ENCODE data around the gene SUCO.
A peak's percentile ranks its signal among the peaks of the same experiment; 100 is the strongest.
"Not testable (repeated sequence)": the region's sequence is repeated elsewhere in the genome, so short reads cannot be mapped to it uniquely, and the experiment has no call there.

Gene SUCO

GRCh38 chr1:172566196-172566997 is 33.4 kb downstream of the SUCO start:
- DNase-seq: no peak

- no peak for DNase-seq
These were observed 34.8 kb downstream of the SUCO start for GRCh38 chr1:172567720-172568119.

GRCh38 chr1:172574080-172574479 is 41.1 kb downstream of the SUCO start:
- DNase-seq: no peak

GRCh38 chr1:172578586-172578985 is 45.6 kb downstream of the SUCO start:
- no peak for DNase-seq

GRCh38 chr1:172581273-172581672 is 48.3 kb downstream of the SUCO start:
- DNase-seq: no peak

GRCh38 chr1:172581779-172582178 is 48.8 kb downstream of the SUCO start:
- no peak for DNase-seq

- no peak for DNase-seq
These were observed 49.9 kb downstream of the SUCO start for GRCh38 chr1:172582889-172583288.

GRCh38 chr1:172585348-172585747 is 52.4 kb downstream of the SUCO start:
- DNase-seq: no peak

GRCh38 chr1:172585861-172586260 is 52.9 kb downstream of the SUCO start:
- DNase-seq: no peak

GRCh38 chr1:172588296-172589291 is 55.6 kb downstream of the SUCO start:
- DNase-seq: peak in 1 of 5 donors; percentile 66

GRCh38 chr1:172589553-172589952 is 56.6 kb downstream of the SUCO start:
- no peak for DNase-seq

GRCh38 chr1:172591429-172591828 is 58.5 kb downstream of the SUCO start:
- DNase-seq: not testable (repeated sequence)

- not testable (repeated sequence) for DNase-seq
These were observed 62.1 kb downstream of the SUCO start for GRCh38 chr1:172595066-172595465.

- not testable (repeated sequence) for DNase-seq
These were observed 63.8 kb downstream of the SUCO start for GRCh38 chr1:172596782-172597181.

GRCh38 chr1:172599912-172600311 is 67.0 kb downstream of the SUCO start:
- no peak for DNase-seq

GRCh38 chr1:172600615-172601014 is 67.7 kb downstream of the SUCO start:
- DNase-seq: no peak

GRCh38 chr1:172601046-172601630 is 68.2 kb downstream of the SUCO start:
- no peak for DNase-seq

GRCh38 chr1:172602706-172603105 is 69.8 kb downstream of the SUCO start:
- no peak for DNase-seq

- DNase-seq: no peak
These were observed 70.9 kb downstream of the SUCO start for GRCh38 chr1:172603816-172604215.

GRCh38 chr1:172605641-172606040 is 72.7 kb downstream of the SUCO start:
- DNase-seq: no peak

- no peak for DNase-seq
These were observed 74.2 kb downstream of the SUCO start for GRCh38 chr1:172607145-172607544.

- DNase-seq: no peak
These were observed 75.2 kb downstream of the SUCO start for GRCh38 chr1:172608098-172608601.

- peak in 1 of 5 donors; percentile 25 for DNase-seq
These were observed 76.6 kb downstream of the SUCO start for GRCh38 chr1:172609528-172609927.

Measured in T-helper 1 cell (primary cell).